Activated B cell treated with CpG ODN at 0.5 μM for 24 hours (primary cell): ENCODE measurements around the gene FMNL2. TPM values are rescaled to one million over a fixed set of nuclear protein-coding genes. Genes with fewer than 3 reads are reported as not detected.

Experiments
- ATAC-seq: fragments of 200-7000 bp; cut with Tn5 transposase; one replicate; pipeline ENCODE4 v1.10.0; 2021; ENCODE audit warnings: low read depth, mild to moderate bottlenecking, moderate library complexity
- CTCF ChIA-PET: fragments of 350-600 bp; sonication (Branson Sonifier 250); formaldehyde crosslinking; loops from one replicate; lab custom pipeline; 2021; ENCODE audit warnings: antibody characterized with exemption; lab: Charles Lee
- POLR2A ChIA-PET: fragments of 350-600 bp; sonication (Branson Sonifier 250); formaldehyde crosslinking; loops from one replicate; lab custom pipeline; 2021; ENCODE audit warnings: antibody characterized with exemption; lab: Charles Lee
- DNase-seq: peaks from one replicate; pipeline ENCODE4 v3.0.0; 2022
- H3K27ac Mint-ChIP-seq: one replicate; pipeline ENCODE4 v1.8.0; 2020; ENCODE audit warnings: mixed read lengths
- H3K27me3 Mint-ChIP-seq: one replicate; pipeline ENCODE4 v1.8.0; 2021; ENCODE audit warnings: mixed read lengths
- H3K36me3 Mint-ChIP-seq: one replicate; pipeline ENCODE4 v1.8.0; 2021; ENCODE audit warnings: low read depth, mixed read lengths
- H3K4me1 Mint-ChIP-seq: one replicate; pipeline ENCODE4 v1.8.0; 2021; ENCODE audit warnings: mixed read lengths
- H3K4me3 Mint-ChIP-seq: one replicate; pipeline ENCODE4 v1.8.0; 2020; ENCODE audit warnings: mild to moderate bottlenecking, mixed read lengths
- H3K9me3 Mint-ChIP-seq: one replicate; pipeline ENCODE4 v1.8.0; 2020; ENCODE audit warnings: mixed read lengths
- intact Hi-C: fragments of 100-400 bp; cut with micrococcal nuclease; formaldehyde crosslinking; loops from one replicate; pipeline ENCODE4 v1.15.1; 2024
- total RNA-seq: library from RNA; stranded (reverse); gene quantifications from 2 replicates; pipeline ENCODE4 v1.2.3, GENCODE V29; 2022
- TF ChIP-seq, protein P1 (sequence below): fragments of 200-600 bp; IDR thresholded peaks from one replicate; pipeline ENCODE4 v1.8.0; 2022; ENCODE audit warnings: antibody characterized with exemption, mild to moderate bottlenecking

The FMNL2 gene
- total RNA-seq, 1 donor from 2014 or later = 4.0 TPM

DNA sequence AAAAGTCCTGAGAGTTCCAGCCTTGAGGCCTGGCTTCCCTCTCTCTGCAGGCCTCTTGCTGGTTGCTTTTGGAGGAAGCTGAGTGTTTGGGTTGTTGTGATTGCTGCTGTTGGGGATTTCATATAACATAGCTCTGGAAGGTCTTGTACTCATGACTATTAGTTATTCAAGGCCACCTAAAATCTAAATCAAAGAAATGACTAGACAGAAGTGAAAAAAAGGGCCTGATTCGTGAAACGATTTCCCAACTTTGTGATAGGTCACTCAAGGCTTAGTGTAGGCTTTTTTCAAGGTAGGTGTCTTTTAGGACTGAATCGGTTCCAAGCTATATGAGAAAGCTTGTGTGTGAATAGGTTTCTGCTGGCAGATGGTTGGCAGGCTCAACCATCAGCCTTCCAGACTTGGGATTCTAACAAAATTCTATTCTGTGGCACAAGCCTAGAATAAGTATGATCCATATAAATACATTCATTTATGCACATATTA is 164.4 kb downstream of the FMNL2 start:
- H3K36me3 Mint-ChIP-seq = no peaks in the 10 kb centered on the region
- peaks cover 40% of the 10 kb centered on the region for H3K4me1 Mint-ChIP-seq
- ATAC-seq = no peak
- H3K4me3 Mint-ChIP-seq = no peak overlapping the region
- H3K9me3 Mint-ChIP-seq = no peaks in the 10 kb centered on the region
- H3K27ac Mint-ChIP-seq = peak overlapping the region; percentile 14
- CTCF ChIA-PET = no interaction called here
- POLR2A ChIA-PET = interaction anchor here (0.6 to 0.8 kb wide), 2 partner anchors 9 to 32 kb away, joined by 3 to 9 read pairs; no protein-coding TSS in a partner anchor
- DNase-seq = no peak
- TF ChIP-seq, protein P1, sequence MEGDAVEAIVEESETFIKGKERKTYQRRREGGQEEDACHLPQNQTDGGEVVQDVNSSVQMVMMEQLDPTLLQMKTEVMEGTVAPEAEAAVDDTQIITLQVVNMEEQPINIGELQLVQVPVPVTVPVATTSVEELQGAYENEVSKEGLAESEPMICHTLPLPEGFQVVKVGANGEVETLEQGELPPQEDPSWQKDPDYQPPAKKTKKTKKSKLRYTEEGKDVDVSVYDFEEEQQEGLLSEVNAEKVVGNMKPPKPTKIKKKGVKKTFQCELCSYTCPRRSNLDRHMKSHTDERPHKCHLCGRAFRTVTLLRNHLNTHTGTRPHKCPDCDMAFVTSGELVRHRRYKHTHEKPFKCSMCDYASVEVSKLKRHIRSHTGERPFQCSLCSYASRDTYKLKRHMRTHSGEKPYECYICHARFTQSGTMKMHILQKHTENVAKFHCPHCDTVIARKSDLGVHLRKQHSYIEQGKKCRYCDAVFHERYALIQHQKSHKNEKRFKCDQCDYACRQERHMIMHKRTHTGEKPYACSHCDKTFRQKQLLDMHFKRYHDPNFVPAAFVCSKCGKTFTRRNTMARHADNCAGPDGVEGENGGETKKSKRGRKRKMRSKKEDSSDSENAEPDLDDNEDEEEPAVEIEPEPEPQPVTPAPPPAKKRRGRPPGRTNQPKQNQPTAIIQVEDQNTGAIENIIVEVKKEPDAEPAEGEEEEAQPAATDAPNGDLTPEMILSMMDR = no peak
- intact Hi-C loops = loop anchor here (5.0 kb wide), 2 partner anchors 113 to 162 kb away; partner anchors contain the start of gene FMNL2
- H3K27me3 Mint-ChIP-seq = no peaks in the 10 kb centered on the region

DNA sequence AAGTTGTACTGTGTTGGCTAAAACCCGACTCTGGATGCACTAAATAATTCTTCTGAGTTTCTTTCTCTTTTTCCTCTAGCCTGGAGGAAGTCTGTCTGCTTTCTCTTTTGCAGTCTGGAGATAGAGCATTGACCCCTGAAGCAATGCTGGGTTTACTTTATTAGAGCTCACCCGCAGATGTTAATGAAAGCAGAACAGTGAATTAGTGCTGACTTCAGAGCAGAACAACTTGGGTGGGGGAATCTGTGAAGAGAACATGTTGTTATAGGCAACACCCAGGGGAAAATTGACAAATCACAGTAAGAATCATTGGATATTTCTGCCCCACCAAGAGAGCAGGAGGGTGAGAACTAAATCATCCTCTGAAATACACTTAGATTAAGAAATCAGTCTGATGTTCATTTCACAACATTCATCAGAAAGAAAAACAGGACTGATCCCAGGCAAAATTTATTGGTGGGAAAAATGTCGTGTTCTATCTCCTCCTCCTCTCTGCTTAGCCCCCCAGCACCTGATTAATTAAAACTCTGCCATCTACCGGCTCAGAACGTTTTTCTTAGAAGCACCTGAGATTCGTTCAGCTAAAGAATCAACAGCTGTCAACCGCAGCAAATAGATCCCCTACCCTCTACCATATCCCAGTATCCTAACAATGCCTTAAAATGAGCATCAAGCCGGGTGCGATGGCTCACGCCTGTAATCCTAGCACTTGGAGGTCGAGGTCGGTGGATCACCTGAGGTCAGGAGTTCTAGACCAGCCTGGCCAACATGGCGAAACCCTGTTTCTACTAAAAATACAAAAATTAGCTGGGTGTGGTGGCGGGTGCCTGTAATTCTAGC is 165.1 kb downstream of the FMNL2 start:
- no peak overlapping the region for H3K4me3 Mint-ChIP-seq
- no peaks in the 10 kb centered on the region for H3K27me3 Mint-ChIP-seq
- ChIA-PET CTCF (no interaction called here), POLR2A (no interaction called here)
- H3K9me3 Mint-ChIP-seq = no peaks in the 10 kb centered on the region
- TF ChIP-seq, protein P1 = no peak
- no peak for ATAC-seq
- intact Hi-C loops = loop anchor here (5.0 kb wide), 3 partner anchors 33 to 163 kb away; partner anchors contain the start of gene FMNL2
- no peak for DNase-seq
- no peaks in the 10 kb centered on the region for H3K36me3 Mint-ChIP-seq
- peaks cover 40% of the 10 kb centered on the region for H3K4me1 Mint-ChIP-seq
- H3K27ac Mint-ChIP-seq = peak overlapping the region; percentile 30

DNA sequence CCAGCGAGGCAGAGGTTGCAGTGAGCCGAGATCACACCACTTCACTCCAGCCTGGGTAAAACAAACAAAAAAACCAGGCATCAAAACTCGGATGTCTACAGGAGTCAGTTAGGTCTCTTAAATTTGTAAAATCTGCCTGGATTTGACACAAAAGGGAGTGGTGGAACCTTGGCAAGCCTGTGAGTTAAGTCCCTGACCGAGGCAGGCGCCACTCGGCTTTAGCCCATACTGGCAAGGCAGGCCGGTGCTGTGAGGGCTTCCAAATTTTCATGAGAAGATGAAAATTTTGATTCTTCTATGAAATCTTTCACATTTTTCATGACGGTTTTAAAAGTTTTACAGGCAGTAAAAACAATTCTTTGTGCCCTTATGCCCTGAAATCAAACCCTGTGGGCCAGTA is 165.8 kb downstream of the FMNL2 start:
- no peak for DNase-seq
- Mint-ChIP-seq H3K27me3 (no peaks in the 10 kb centered on the region), H3K36me3 (no peaks in the 10 kb centered on the region), H3K4me3 (no peak overlapping the region), H3K9me3 (no peaks in the 10 kb centered on the region), H3K27ac (no peak overlapping the region), H3K4me1 (peaks cover 37% of the 10 kb centered on the region)
- no peak for ATAC-seq
- POLR2A ChIA-PET = no interaction called here
- intact Hi-C loops = loop anchor here (5.0 kb wide), 1 partner anchor 33 kb away; no protein-coding TSS in a partner anchor
- CTCF ChIA-PET = no interaction called here
- TF ChIP-seq, protein P1 = no peak

DNA sequence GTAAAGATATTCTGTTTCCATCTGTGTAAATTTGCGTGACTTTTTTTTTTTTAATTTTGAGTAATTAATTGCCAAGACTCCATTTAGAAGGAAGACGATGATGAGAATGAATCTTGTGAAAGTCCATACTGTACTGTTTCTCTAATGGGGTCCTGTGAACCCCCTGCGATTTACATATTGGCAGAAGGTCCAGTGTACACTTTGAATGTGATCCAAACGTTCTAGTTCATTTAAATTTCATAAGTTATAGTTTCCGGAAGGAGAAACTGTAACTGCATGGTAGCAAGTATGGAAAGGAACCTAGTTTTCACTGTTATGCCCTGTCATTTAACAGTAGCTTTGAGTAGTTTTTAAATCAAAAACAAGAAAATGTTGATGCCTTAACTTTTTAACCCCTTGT is 166.7 kb downstream of the FMNL2 start:
- Mint-ChIP-seq H3K4me3 (no peak overlapping the region), H3K36me3 (no peaks in the 10 kb centered on the region), H3K4me1 (peaks cover 31% of the 10 kb centered on the region), H3K9me3 (no peaks in the 10 kb centered on the region), H3K27me3 (no peaks in the 10 kb centered on the region), H3K27ac (no peak overlapping the region)
- CTCF ChIA-PET = no interaction called here
- TF ChIP-seq, protein P1 = no peak
- POLR2A ChIA-PET = no interaction called here
- intact Hi-C loops = loop anchor here (5.0 kb wide), 1 partner anchor 34 kb away; no protein-coding TSS in a partner anchor
- no peak for ATAC-seq
- no peak for DNase-seq

DNA sequence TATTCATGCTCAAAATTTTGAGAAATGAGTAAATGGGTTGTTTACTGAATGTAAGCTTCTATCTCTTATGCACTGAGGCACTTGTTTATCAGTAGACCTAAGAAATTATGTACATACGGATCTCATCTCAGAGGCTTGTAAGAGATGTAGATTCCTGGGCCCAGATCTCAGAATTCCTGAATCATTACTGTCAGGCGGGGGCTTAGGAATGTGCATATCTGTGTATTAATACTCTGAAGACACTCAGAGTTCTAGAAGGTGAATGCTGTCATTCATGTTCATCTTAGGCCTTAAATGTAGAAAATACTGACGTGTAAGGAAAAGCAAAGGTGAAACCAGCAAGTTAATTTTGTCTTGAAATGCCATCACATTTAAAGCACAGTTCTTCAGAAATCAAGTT is 169.6 kb downstream of the FMNL2 start:
- Mint-ChIP-seq H3K9me3 (no peaks in the 10 kb centered on the region), H3K27ac (no peak overlapping the region), H3K27me3 (no peaks in the 10 kb centered on the region), H3K4me1 (peaks cover 15% of the 10 kb centered on the region), H3K36me3 (no peaks in the 10 kb centered on the region), H3K4me3 (no peak overlapping the region)
- TF ChIP-seq, protein P1 = no peak
- ATAC-seq = no peak
- POLR2A ChIA-PET = no interaction called here
- DNase-seq = no peak
- CTCF ChIA-PET = no interaction called here
- intact Hi-C loops = loop anchor here (5.0 kb wide), 1 partner anchor 37 kb away; no protein-coding TSS in a partner anchor
